AG04450 (cell line): Measurements from ENCODE around the gene ABCG1. TPM values are rescaled to one million over a fixed set of nuclear protein-coding genes. Genes with fewer than 3 reads are reported as not detected.

ENCODE experiments used
- CTCF ChIA-PET: fragments of 300-600, 350-600 bp; formaldehyde crosslinking; extraction: SDS; loops from one replicate; lab custom pipeline; 2022; ENCODE audit warnings: antibody characterized with exemption, inconsistent platforms; lab: Charles Lee
- POLR2A ChIA-PET: fragments of 350-600 bp; formaldehyde crosslinking; extraction: SDS; loops from one replicate; lab custom pipeline; 2021; ENCODE audit warnings: antibody characterized with exemption, inconsistent platforms; lab: Yijun Ruan, JAX
- DNase-seq: peaks from one replicate; pipeline ENCODE4 v3.0.0-alpha.2; 2011; ENCODE audit warnings: low read depth, low spot score
- H3K27ac ChIP-seq: one replicate; pipeline ENCODE4 v1.5.1; 2012; ENCODE audit warnings: low read depth, low read length, control low read depth
- H3K27me3 ChIP-seq: one replicate; pipeline ENCODE4 v1.6.0; 2012; ENCODE audit warnings: low read length; ENCODE audit not compliant: control insufficient read depth, insufficient read depth
- H3K4me3 ChIP-seq: 2 replicates; pipeline ENCODE4 v1.5.1; 2011; ENCODE audit warnings: mild to moderate bottlenecking, low read depth, low read length, control low read depth
- H3K9me3 ChIP-seq: 2 replicates; pipeline ENCODE4 v1.5.1; 2012; ENCODE audit warnings: low read length; ENCODE audit not compliant: control insufficient read depth, insufficient read depth
- CTCF ChIP-seq: IDR thresholded peaks from 2 replicates; pipeline ENCODE4 v1.5.1; 2011; ENCODE audit warnings: low read depth, low read length, control low read depth, inconsistent platforms
- polyA plus RNA-seq: library from polyadenylated mRNA; depleted of rRNA; stranded (reverse); fragments of >200 nt; gene quantifications from 2 replicates; pipeline ENCODE4 v1.2.3, GENCODE V29; 2011

The ABCG1 gene
- polyA plus RNA-seq, 1 experiment, result 0.71 TPM

- no peak for DNase-seq
- no peaks in the 10 kb centered on the region for H3K9me3 ChIP-seq
- no peak overlapping the region for H3K27ac ChIP-seq
- H3K4me3 ChIP-seq, result no peak overlapping the region
- no peak for TF ChIP-seq CTCF
- peaks cover 13% of the 10 kb centered on the region for H3K27me3 ChIP-seq
- ChIA-PET POLR2A (no interaction called here), CTCF (interaction anchor here (1.0 kb wide), 1 partner anchor 16 kb away, joined by 5 read pairs; no protein-coding TSS in a partner anchor)
Observed at GRCh38 chr21:42242611-42243010, 23.7 kb downstream of the ABCG1 start.

DNA sequence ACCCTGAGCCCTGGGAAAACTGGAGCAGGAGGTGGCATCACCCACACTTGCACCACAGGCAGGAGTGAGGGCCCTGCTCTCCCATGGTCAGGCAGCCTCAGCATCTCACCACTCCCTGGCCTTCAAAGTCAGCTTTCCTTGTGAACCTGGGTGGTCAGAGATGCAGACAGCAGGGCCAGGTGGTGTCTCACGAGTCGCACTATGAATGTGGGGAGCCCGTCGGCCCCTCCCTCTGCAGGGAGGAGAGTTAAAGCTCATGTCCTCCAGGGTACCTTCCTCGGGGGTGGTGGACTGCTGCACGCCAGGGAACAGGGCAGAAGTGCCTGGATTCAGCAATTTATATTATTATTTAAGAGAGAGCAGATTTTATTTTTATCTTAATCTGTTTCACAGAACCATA lies 24.1 kb downstream of the ABCG1 start:
- TF ChIP-seq CTCF, result no peak
- H3K4me3 ChIP-seq, result no peak overlapping the region
- DNase-seq, result no peak
- H3K27ac ChIP-seq, result no peak overlapping the region
- H3K27me3 ChIP-seq, result peaks cover 12% of the 10 kb centered on the region
- H3K9me3 ChIP-seq, result no peaks in the 10 kb centered on the region
- CTCF ChIA-PET, result no interaction called here
- POLR2A ChIA-PET, result no interaction called here

GRCh38 chr21:42245331-42246193 lies 26.6 kb downstream of the ABCG1 start:
- CTCF ChIA-PET, result interaction anchor here (1.6 kb wide), 1 partner anchor 13 kb away, joined by 8 read pairs; no protein-coding TSS in a partner anchor
- TF ChIP-seq CTCF, result no peak

DNA sequence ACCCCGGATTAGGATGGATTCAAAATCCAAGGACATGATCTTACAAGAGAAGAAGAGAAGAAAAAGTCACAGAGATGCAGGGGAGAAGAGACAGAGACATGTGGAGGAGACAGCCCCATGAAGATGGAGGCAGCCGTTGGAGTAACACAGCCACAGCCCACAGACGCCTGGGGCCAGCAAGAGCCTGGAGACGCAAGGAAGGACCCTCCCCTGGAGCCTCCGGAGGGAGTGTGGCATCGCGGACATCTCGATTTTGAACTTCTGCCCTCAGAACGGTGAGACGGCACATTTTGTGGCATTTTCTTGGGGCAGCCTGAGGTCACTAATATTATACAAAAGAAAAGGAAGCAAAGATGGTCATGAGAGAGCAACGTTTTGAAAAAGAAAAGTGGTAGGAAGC lies 28.8 kb downstream of the ABCG1 start:
- no peaks in the 10 kb centered on the region for H3K9me3 ChIP-seq
- peaks cover 14% of the 10 kb centered on the region for H3K27me3 ChIP-seq
- ChIA-PET CTCF (no interaction called here), POLR2A (no interaction called here)
- no peak overlapping the region for H3K4me3 ChIP-seq
- TF ChIP-seq CTCF, result no peak
- no peak overlapping the region for H3K27ac ChIP-seq
- DNase-seq, result no peak

More at GRCh38 chr21:42245331-42246193, 26.6 kb downstream of the ABCG1 start:
- peaks cover 14% of the 10 kb centered on the region for H3K27me3 ChIP-seq
- no peak overlapping the region for H3K4me3 ChIP-seq
- POLR2A ChIA-PET, result no interaction called here
- no peak for DNase-seq
- no peaks in the 10 kb centered on the region for H3K9me3 ChIP-seq
- no peak overlapping the region for H3K27ac ChIP-seq

GRCh38 chr21:42248241-42248640 lies 29.3 kb downstream of the ABCG1 start:
- no peak overlapping the region for H3K27ac ChIP-seq
- H3K4me3 ChIP-seq, result no peak overlapping the region
- no peak for TF ChIP-seq CTCF
- H3K27me3 ChIP-seq, result peaks cover 16% of the 10 kb centered on the region
- no peaks in the 10 kb centered on the region for H3K9me3 ChIP-seq
- CTCF ChIA-PET, result no interaction called here
- POLR2A ChIA-PET, result no interaction called here
- no peak for DNase-seq
